A549 treated with CpdA at 1 μM for 4 hours (cell line): Measurements from ENCODE around the gene CSDE1. TPM values are rescaled to one million over a fixed set of nuclear protein-coding genes. Genes with fewer than 3 reads are reported as not detected.

Experiments
- total RNA-seq: library from RNA; stranded (reverse); fragments of 200-300 nt; extraction: Qiagen RNA extraction; gene quantifications from 5 replicates; pipeline ENCODE4 v1.2.3, GENCODE V29; 2022; ENCODE audit warnings: low read depth

Gene CSDE1
- total RNA-seq = 126 to 171 TPM (median 128 TPM) in 5 replicates

DNA sequence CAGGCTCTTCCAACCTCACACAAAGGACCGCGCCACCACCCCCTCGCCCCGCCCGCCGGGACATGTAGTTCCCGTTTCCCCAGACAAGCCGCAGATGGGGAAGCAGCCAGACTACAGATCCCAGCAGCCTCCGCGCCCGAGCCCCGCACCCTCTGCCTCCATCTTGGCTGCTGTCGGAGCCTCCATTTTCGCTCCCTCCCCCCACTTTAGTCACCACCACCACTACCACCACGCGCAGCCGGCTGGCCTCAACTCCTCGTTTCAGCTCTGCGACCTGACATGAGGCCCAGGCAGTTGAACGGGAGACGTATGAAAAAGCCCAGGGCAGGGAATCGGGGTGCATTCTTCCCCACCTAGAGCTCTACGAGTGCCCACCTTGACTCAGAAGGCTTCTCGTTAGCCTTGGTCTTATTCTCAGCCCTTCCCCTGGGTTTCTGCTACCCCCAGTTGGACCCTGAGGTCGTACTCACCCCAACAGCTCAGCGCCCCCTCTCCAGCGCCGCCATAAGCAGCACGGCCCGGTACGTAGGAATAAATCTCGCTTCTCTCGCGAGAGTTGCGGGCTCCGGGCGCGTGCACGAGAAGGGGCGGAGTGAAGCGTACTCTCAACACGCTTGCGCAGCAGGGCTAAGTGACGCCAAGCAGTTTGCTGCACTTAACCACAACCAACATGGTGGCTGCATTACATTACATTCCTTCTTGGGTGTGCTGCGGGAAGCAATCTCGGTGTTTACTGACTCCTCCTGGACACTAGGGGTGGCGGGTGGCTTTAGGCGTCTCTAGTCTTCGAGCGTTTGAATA lies at the start of gene CSDE1:
TSS of gene CSDE1 (minus strand) at position 530 of the 801 bp plus-strand sequence. CDS start 18,094 bp downstream, outside the sequence.

DNA sequence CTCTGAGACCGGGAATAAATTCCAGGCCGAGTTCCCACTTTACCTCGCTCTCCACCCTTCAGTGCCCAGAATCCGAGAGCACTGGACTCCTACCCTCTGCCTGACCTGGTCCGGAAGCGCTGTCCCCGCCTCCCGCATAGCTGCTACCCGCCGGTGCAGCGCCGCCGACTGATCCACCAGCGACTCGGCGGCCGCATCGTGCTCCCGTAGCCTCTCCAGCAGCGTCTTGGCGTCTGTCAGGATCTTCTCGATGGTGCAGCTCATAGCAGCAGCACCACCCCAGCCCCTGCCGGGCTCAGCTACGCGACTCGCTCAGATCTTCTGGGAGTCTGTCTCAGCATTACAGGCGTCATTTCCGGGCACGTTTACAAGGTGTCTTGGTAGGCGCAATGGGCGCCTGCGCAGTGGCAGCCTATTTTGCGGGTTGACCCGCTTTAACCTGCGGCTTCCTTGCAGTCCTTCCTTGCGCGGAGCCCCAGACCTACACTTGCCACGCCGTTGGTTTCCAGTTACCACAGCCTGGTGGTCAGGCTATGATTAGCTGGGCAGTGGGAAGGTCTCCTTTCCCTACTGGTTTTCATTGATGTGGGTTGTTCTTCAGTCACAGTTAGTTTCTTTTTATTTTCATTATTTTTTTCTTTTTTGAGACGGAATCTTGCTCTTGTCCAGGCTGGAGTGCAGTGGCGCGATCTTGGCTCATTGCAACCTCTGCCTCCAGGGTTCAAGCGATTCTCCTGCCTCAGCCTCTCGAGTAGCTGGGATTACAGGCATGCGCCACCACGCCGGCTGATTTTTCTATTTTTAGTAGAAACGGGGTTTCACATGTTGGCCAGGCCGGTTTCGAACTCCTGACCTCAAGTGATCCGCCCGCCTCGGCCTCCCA lies 22.8 kb upstream of the CSDE1 start, which contains the start of gene SIKE1:
TSS of gene SIKE1 (minus strand) at position 342 of the 883 bp plus-strand sequence. CDS start at position 264, 78 bp downstream.

DNA sequence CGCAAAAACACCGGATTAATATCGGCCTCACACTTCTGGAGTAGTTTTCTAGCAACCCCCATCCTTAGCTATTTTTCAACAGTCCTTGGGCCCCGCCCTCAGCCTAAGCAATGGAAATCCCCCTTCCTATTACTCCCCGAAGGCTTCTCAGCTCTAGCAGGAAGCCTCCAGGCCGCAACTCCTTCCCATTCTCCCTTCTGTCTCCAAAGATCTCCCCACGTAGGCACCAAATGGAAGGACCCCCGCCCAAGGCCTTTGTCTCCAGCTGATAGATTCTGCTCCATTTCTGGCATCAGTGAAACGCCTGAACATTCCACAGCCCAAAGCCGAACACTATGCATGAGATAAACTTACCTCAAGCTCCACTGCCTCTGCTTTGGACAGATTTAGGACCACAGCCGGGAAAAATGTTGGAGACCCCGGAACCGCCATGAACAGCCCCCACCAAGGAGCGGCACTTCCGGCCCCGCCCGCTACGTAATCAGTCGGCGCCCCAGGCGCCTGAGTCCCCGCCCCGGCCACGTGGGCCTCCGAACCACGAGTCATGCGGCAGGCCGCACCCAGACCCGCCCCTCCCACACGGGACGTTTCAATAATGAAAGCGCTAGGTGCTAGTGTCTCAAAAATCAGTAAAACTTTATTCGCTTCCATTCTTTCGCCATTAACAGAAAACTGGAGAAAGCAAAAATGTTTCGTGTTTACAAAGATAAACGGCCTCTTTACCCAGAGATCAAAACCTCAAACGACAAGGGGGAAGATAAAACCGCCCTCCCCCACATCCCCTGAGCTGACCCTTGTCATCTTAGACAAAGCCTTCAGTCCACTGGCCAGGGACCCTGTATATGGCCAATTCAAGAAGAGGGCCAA lies 41.2 kb downstream of the CSDE1 start, which contains the start of gene NRAS:
TSS of gene NRAS (minus strand) at position 468 of the 867 bp plus-strand sequence. CDS start 611 bp downstream, outside the sequence.

DNA sequence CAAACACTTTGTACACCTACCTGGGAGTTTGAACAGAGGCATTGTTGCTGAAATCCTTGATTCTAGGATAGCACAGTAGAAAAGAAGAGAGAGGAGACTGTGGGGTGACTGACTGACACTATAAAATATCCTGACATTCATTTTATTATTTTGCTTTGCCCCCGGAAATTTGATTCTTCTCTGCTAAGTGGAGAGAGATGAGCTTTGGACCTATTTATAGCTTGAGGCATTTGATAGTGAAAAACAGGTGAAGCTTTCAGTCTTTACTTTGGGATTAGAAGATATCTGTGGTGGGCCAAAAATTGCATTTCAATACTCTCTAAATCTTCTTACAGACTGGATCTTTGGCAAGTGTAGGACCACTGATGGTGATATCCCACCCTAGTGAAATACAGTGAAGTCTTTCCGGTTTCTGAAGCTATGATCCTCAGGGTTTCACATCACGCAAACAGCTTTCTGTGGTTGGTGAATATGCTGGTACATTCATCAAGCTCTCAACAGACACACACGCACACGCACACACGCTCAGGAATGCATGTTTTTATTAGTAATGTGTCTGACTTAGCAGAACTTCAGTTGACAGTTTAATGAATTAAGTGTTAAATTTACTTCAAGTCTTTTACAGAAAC lies 62.2 kb downstream of the CSDE1 start, which contains the start of gene AMPD1:
TSS of gene AMPD1 (minus strand) at position 117 of the 629 bp plus-strand sequence. CDS start at position 42, 75 bp downstream.

DNA sequence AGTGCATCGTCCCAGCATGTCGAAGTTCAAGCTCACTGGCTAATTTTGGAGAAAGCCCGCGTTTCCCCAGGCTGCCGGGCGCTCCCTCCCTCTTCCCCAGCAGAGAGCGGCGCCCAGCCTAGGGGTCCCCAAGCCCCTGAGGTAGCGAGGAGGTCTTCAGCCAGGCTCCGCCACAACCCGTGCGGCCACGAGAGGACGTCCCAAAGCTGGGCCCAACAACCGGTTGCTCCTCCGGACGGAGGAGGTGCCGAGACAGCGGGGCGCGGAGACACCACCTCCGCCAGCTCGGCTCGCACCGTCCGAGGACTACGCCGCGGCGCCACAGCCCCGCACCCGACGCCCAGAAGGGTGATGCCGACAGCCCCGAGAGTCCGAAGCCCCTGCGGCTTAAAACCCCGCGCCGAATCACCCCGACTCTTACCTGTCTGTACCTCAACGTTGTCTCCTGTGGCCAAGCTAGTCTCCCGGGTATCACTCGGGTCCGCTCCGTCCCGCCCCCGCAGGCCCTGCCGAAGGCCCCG lies 88.2 kb downstream of the CSDE1 start, which contains the start of gene DENND2C:
TSS of gene DENND2C (minus strand) at position 488 of the 521 bp plus-strand sequence. CDS start 44,065 bp downstream, outside the sequence.

Other genes starting within 250 kb of the CSDE1 start
- gene TRIM33, start 246.8 kb downstream of the CSDE1 start, total RNA-seq = 7.9 to 15.7 TPM (median 13.2 TPM) in 5 replicates
- 27.5 to 31.1 TPM (median 29.3 TPM) in 5 replicates for gene BCAS2, start 176.4 kb downstream of the CSDE1 start, total RNA-seq
- gene DENND2C, start 87.9 kb downstream of the CSDE1 start, total RNA-seq = 0.29 to 0.93 TPM (median 0.45 TPM) in 5 replicates
- not detected in 5 replicates for gene AMPD1, start 62.4 kb downstream of the CSDE1 start, total RNA-seq
- 25.8 to 35.2 TPM (median 28.7 TPM) in 5 replicates for gene NRAS, start 41.2 kb downstream of the CSDE1 start, total RNA-seq
- gene SIKE1, start 22.7 kb upstream of the CSDE1 start, total RNA-seq = 16.1 to 20.7 TPM (median 17.4 TPM) in 5 replicates
- gene SYCP1, start 96.9 kb upstream of the CSDE1 start, total RNA-seq = not detected in 5 replicates